IMR-90 (cell line): ENCODE data around the gene OBI1. TPM values are rescaled to one million over a fixed set of nuclear protein-coding genes. Genes with fewer than 3 reads are reported as not detected.
"Not testable (repeated sequence)": the region's sequence is repeated elsewhere in the genome, so short reads cannot be mapped to it uniquely, and the experiment has no call there.

ENCODE experiments used
- ATAC-seq: fragments of 200-7000 bp; cut with Tn5 transposase; 2 replicates; pipeline ENCODE4 v1.9.1; 2020; ENCODE audit warnings: low read depth, mild to moderate bottlenecking, moderate library complexity
- BruUV-seq: library from RNA; stranded (reverse); fragments of 400-500 nt; replicated peaks from 2 replicates; lab custom pipeline; 2021; lab: Mats Ljungman, UMichigan
- CTCF ChIA-PET: fragments of 300-600 bp; formaldehyde crosslinking; extraction: SDS; loops from one replicate; lab custom pipeline; 2021; ENCODE audit warnings: antibody characterized with exemption; lab: Yijun Ruan, JAX
- POLR2A ChIA-PET: fragments of 300-600 bp; sonication (Branson Sonifier 250); formaldehyde crosslinking; loops from one replicate; lab custom pipeline; 2022; ENCODE audit warnings: antibody characterized with exemption; ENCODE audit not compliant: unreplicated experiment; lab: Charles Lee
- DNase-seq: peaks from one replicate; pipeline ENCODE4 v3.0.0; 2013
- H2AFZ ChIP-seq: replicated peaks from 2 replicates; pipeline ENCODE3; 2013; ENCODE audit warnings: low read length, mild to moderate bottlenecking; ENCODE audit not compliant: poor library complexity
- H2AK5ac ChIP-seq: 2 replicates; pipeline ENCODE4 v1.6.1; 2013; ENCODE audit warnings: low read depth, low read length, inconsistent platforms
- H2AK9ac ChIP-seq: replicated peaks from 2 replicates; pipeline ENCODE3; 2013; ENCODE audit warnings: mild to moderate bottlenecking, low read depth, low read length, moderate library complexity; ENCODE audit not compliant: poor library complexity
- H2BK120ac ChIP-seq: 2 replicates; pipeline ENCODE4 v1.6.1; 2013; ENCODE audit warnings: low read depth, low read length, inconsistent platforms
- H2BK15ac ChIP-seq: 3 replicates; pipeline ENCODE4 v1.6.1; 2013; ENCODE audit warnings: low read depth, low read length, inconsistent platforms
- H2BK20ac ChIP-seq: 2 replicates; pipeline ENCODE4 v1.6.1; 2013; ENCODE audit warnings: low read depth, mild to moderate bottlenecking, inconsistent platforms, low read length, moderate library complexity
- H2BK5ac ChIP-seq: 2 replicates; pipeline ENCODE4 v1.6.1; 2013; ENCODE audit warnings: mild to moderate bottlenecking, low read depth, low read length, inconsistent platforms; ENCODE audit not compliant: poor library complexity, severe bottlenecking
- H3K14ac ChIP-seq: replicated peaks from 2 replicates; pipeline ENCODE4 v1.6.1; 2013; ENCODE audit warnings: low read depth, low read length, inconsistent platforms
- H3K18ac ChIP-seq: 2 replicates; pipeline ENCODE4 v1.6.1; 2013; ENCODE audit warnings: low read depth, low read length, control low read depth
- H3K23ac ChIP-seq: 2 replicates; pipeline ENCODE4 v1.6.1; 2013; ENCODE audit warnings: low read depth, low read length, inconsistent platforms
- H3K27ac ChIP-seq: 2 replicates; pipeline ENCODE4 v1.5.1; 2013; ENCODE audit warnings: mild to moderate bottlenecking, control low read depth, low read length; ENCODE audit not compliant: insufficient read depth
- H3K27me3 ChIP-seq: 2 replicates; pipeline ENCODE4 v1.6.1; 2013; ENCODE audit warnings: low read length; ENCODE audit not compliant: control insufficient read depth, insufficient read depth
- H3K36me3 ChIP-seq: 2 replicates; pipeline ENCODE4 v1.6.1; 2013; ENCODE audit warnings: low read length, mixed read lengths; ENCODE audit not compliant: control insufficient read depth, insufficient read depth
- H3K4ac ChIP-seq: 2 replicates; pipeline ENCODE4 v1.6.1; 2013; ENCODE audit warnings: low read depth, low read length, inconsistent platforms
- H3K4me1 ChIP-seq: 2 replicates; pipeline ENCODE4 v1.6.1; 2013; ENCODE audit warnings: low read length, mixed read lengths; ENCODE audit not compliant: control insufficient read depth, insufficient read depth
- H3K4me2 ChIP-seq: 2 replicates; pipeline ENCODE4 v1.6.1; 2013; ENCODE audit warnings: low read depth, mild to moderate bottlenecking, control low read depth, low read length, moderate library complexity
- H3K4me3 ChIP-seq: 2 replicates; pipeline ENCODE4 v1.5.1; 2013; ENCODE audit warnings: low read depth, mild to moderate bottlenecking, control low read depth, low read length, moderate library complexity; ENCODE audit not compliant: insufficient read depth
- H3K56ac ChIP-seq: 2 replicates; pipeline ENCODE4 v1.6.1; 2013; ENCODE audit warnings: low read length, inconsistent platforms; ENCODE audit not compliant: insufficient read depth; ENCODE audit errors: extremely low read depth
- H3K79me1 ChIP-seq, 2 experiments: 2 replicates each; pipeline ENCODE4 v1.6.1; 2013; ENCODE audit warnings: low read length in 2 of 2, inconsistent platforms in 1 of 2, low read depth in 1 of 2
- H3K9ac ChIP-seq: 2 replicates; pipeline ENCODE4 v1.6.1; 2013; ENCODE audit warnings: low read depth, low read length, control low read depth
- H3K9me1 ChIP-seq: 2 replicates; pipeline ENCODE4 v1.6.1; 2013; ENCODE audit warnings: low read length, inconsistent platforms; ENCODE audit not compliant: insufficient read depth
- H3K9me3 ChIP-seq: 2 replicates; pipeline ENCODE4 v1.6.1; 2013; ENCODE audit warnings: low read length; ENCODE audit not compliant: control insufficient read depth, insufficient read depth
- H4K20me1 ChIP-seq: 2 replicates; pipeline ENCODE4 v1.6.1; 2013; ENCODE audit warnings: low read length, inconsistent platforms; ENCODE audit not compliant: insufficient read depth
- H4K5ac ChIP-seq: 2 replicates; pipeline ENCODE4 v1.6.1; 2013; ENCODE audit warnings: mild to moderate bottlenecking, low read depth, low read length, control low read depth
- H4K8ac ChIP-seq, 2 experiments: 2 replicates each; pipeline ENCODE4 v1.6.1; 2013; ENCODE audit warnings: low read depth in 2 of 2, low read length in 2 of 2, control low read depth in 1 of 2, inconsistent platforms in 1 of 2
- H4K91ac ChIP-seq: 2 replicates; pipeline ENCODE4 v1.6.1; 2013; ENCODE audit warnings: low read depth, low read length, inconsistent platforms; ENCODE audit not compliant: insufficient read depth
- WGBS, 2 experiments: methylation state at CpG; one replicate each; pipeline versions ENCODE4 v1.1.5 to v1.1.7; 2013; ENCODE audit warnings: missing lambda C conversion rate in 2 of 2; ENCODE audit not compliant: insufficient read length in 1 of 2; ENCODE audit errors: extremely low coverage in 2 of 2; 5-methylcytosine and 5-hydroxymethylcytosine counted together
- dilution Hi-C: fragments of 300-500 bp; cut with HindIII; formaldehyde crosslinking; loops from one replicate; pipeline ENCODE4 v1.14.3; 2018; ENCODE audit warnings: low sequenced_read_pairs; ENCODE audit not compliant: unreplicated experiment
- in situ Hi-C: fragments of 300-500 bp; cut with MboI; formaldehyde crosslinking; loops from 3 replicates; pipeline ENCODE4 v1.14.3; 2019; ENCODE audit warnings: low sequenced_read_pairs, inconsistent platforms, mixed read lengths
- intact Hi-C: fragments of 100-400 bp; cut with micrococcal nuclease; formaldehyde crosslinking; loops from 2 replicates; pipeline ENCODE4 v1.10.0; 2022
- polyA plus RNA-seq, 3 experiments: library from polyadenylated mRNA; depleted of rRNA; stranded (reverse); fragments of >200 nt; gene quantifications; 2 replicates each; pipeline ENCODE4 v1.2.3, GENCODE V29; 2012; ENCODE audit warnings: low replicate concordance in 1 of 3
- total RNA-seq: library from RNA; depleted of rRNA; stranded (reverse); fragments of >200 nt; gene quantifications from 2 replicates; pipeline ENCODE4 v1.2.3, GENCODE V29; 2012

OBI1 gene
- total and polyA plus RNA-seq, 2 of the 4 experiments (the other 2 are of a cell fraction) = 4.4 to 11.8 TPM

DNA sequence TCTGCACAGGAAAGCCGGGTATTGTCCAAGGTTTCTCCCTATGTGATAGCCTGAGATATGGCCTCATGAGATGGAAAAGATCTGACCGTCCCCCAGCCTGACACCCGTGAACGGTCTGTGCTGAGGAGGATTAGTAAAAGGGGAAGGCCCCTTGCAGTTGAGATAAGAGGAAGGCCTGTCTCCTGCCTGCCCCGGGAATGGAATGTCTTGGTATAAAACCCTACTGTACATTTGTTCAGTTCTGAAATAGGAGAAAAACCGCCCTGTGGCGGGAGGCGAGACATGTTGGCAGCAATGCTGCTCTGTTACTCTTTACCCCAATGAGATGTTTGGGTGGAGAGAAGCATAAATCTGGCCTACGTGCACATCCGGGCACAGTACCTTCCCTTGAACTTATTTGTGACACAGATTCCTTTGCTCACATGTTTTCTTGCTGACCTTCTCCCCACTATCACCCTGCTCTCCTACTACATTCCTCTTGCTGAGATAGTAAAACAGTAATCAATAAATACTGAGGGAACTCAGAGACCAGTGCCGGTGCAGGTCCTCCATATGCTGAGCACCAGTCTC lies 11.8 kb downstream of the OBI1 start:
- H3K36me3 ChIP-seq, H3K27ac ChIP-seq, H4K5ac ChIP-seq, H3K18ac ChIP-seq, H3K23ac ChIP-seq, H3K27me3 ChIP-seq, H3K9me3 ChIP-seq, intact Hi-C loops, H2BK5ac ChIP-seq, H4K91ac ChIP-seq, H2AFZ ChIP-seq, ATAC-seq, H2AK5ac ChIP-seq, H3K4ac ChIP-seq, CTCF ChIA-PET, H2AK9ac ChIP-seq, H2BK15ac ChIP-seq, H4K8ac ChIP-seq, DNase-seq, H3K9me1 ChIP-seq, H3K4me3 ChIP-seq, H3K56ac ChIP-seq, H2BK20ac ChIP-seq, H3K4me2 ChIP-seq, H3K4me1 ChIP-seq, BruUV-seq, H2BK120ac ChIP-seq, H3K14ac ChIP-seq, in situ Hi-C loops, POLR2A ChIA-PET, dilution Hi-C loops, H3K9ac ChIP-seq: not testable (repeated sequence)
- H4K20me1 ChIP-seq = peaks cover 22% of the 10 kb centered on the region
- no CpG with 5 or more reads among the region's 11 CpGs for WGBS, 2 experiments
- peaks cover 31 to 35% of the 10 kb centered on the region in 2 experiments for H3K79me1 ChIP-seq
